Endothelial cell of umbilical vein (primary cell): Measurements from ENCODE around the gene CD151. TPM values are rescaled to one million over a fixed set of nuclear protein-coding genes. Genes with fewer than 3 reads are reported as not detected.

Experiments
- BruUV-seq: library from RNA; stranded (reverse); fragments of 400-500 nt; replicated peaks from 2 replicates; lab custom pipeline; 2021; lab: Mats Ljungman, UMichigan
- CTCF ChIA-PET: fragments of 300-600, 350-600 bp; sonication (Branson Sonifier 250); formaldehyde crosslinking; loops from one replicate; lab custom pipeline; 2021; ENCODE audit warnings: antibody characterized with exemption, inconsistent platforms; lab: Charles Lee
- POLR2A ChIA-PET: fragments of 300-600, 350-600 bp; sonication (Branson Sonifier 250); formaldehyde crosslinking; loops from one replicate; lab custom pipeline; 2021; ENCODE audit warnings: antibody characterized with exemption, inconsistent platforms; lab: Charles Lee
- DNase-seq: peaks from one replicate; pipeline ENCODE4 v3.0.0-alpha.2; 2011; ENCODE audit warnings: low read depth, low spot score
- FAIRE-seq: peaks from 2 replicates; lab custom pipeline; 2011; peaks lifted over from hg19 to GRCh38; lab: Jason Lieb, UNC
- H2AFZ ChIP-seq: 2 replicates; pipeline ENCODE4 v1.6.0; 2012; ENCODE audit warnings: low read depth, low read length, control low read depth, inconsistent platforms
- H3K27ac ChIP-seq: 2 replicates; pipeline ENCODE4 v1.5.1; 2011; ENCODE audit warnings: low read depth, mild to moderate bottlenecking, control low read depth, low read length, moderate library complexity; ENCODE audit not compliant: insufficient read depth
- H3K27me3 ChIP-seq, 2 experiments: 2 replicates each; pipeline versions ENCODE4 v1.6.0 to v1.6.1; 2011; ENCODE audit warnings: low read length in 2 of 2, mixed read lengths in 1 of 2; ENCODE audit not compliant: control insufficient read depth in 2 of 2, insufficient read depth in 2 of 2
- H3K36me3 ChIP-seq, 2 experiments: 2 replicates in 1 of 2; 3 replicates in 1 of 2; pipeline ENCODE4 v1.5.1; 2011; ENCODE audit warnings: low read length in 2 of 2, mild to moderate bottlenecking in 1 of 2, moderate library complexity in 1 of 2; ENCODE audit not compliant: control insufficient read depth in 2 of 2, insufficient read depth in 2 of 2; ENCODE audit errors: extremely low read depth in 1 of 2
- H3K4me1 ChIP-seq: 3 replicates; pipeline ENCODE4 v1.5.1; 2011; ENCODE audit warnings: mild to moderate bottlenecking, low read length; ENCODE audit not compliant: control insufficient read depth, insufficient read depth; ENCODE audit errors: extremely low read depth
- H3K4me2 ChIP-seq: 2 replicates; pipeline ENCODE4 v1.6.1; 2011; ENCODE audit warnings: low read length, control low read depth, mixed read lengths; ENCODE audit not compliant: insufficient read depth
- H3K4me3 ChIP-seq, 3 experiments: fragments of 200-600 bp in 1 of 3; sonication (generic), shearing (Covaris generic) in 1 of 3; replicated peaks in 1 of 3; 2 replicates each; pipeline ENCODE4 v1.5.1; 2011 to 2016; ENCODE audit warnings: control low read depth in 3 of 3, low read length in 3 of 3, mild to moderate bottlenecking in 2 of 3, inconsistent platforms in 1 of 3, low read depth in 1 of 3, moderate library complexity in 1 of 3; ENCODE audit not compliant: insufficient read depth in 1 of 3
- H3K79me2 ChIP-seq: 2 replicates; pipeline ENCODE4 v1.6.0; 2012; ENCODE audit warnings: low read length, inconsistent platforms; ENCODE audit not compliant: control insufficient read depth, insufficient read depth
- H3K9ac ChIP-seq: replicated peaks from 2 replicates; pipeline ENCODE3; 2011; ENCODE audit warnings: low read length, control low read depth; ENCODE audit not compliant: insufficient read depth; ENCODE audit errors: extremely low read depth
- H3K9me1 ChIP-seq: replicated peaks from 3 replicates; pipeline ENCODE4 v1.6.0; 2011; ENCODE audit warnings: mild to moderate bottlenecking, low read length; ENCODE audit not compliant: control insufficient read depth, insufficient read depth; ENCODE audit errors: extremely low read depth
- H3K9me3 ChIP-seq: replicated peaks from 2 replicates; pipeline ENCODE4 v1.5.1; 2012; ENCODE audit warnings: low read length, inconsistent platforms; ENCODE audit not compliant: control insufficient read depth, insufficient read depth
- H4K20me1 ChIP-seq: replicated peaks from 2 replicates; pipeline ENCODE3; 2011; ENCODE audit warnings: mild to moderate bottlenecking, low read length; ENCODE audit not compliant: control insufficient read depth, insufficient read depth; ENCODE audit errors: extremely low read depth
- EZH2 ChIP-seq: IDR thresholded peaks from 2 replicates; pipeline ENCODE4 v1.6.1; 2012; ENCODE audit warnings: borderline replicate concordance, low read depth, mild to moderate bottlenecking, moderate library complexity, low read length, inconsistent platforms; ENCODE audit not compliant: severe bottlenecking
- FOS ChIP-seq: IDR thresholded peaks from 2 replicates; pipeline ENCODE4 v1.6.1; 2011; ENCODE audit warnings: mild to moderate bottlenecking, low read length, moderate library complexity, borderline replicate concordance; ENCODE audit not compliant: insufficient read depth
- GATA2 ChIP-seq: IDR thresholded peaks from 2 replicates; pipeline ENCODE4 v1.7.0; 2011; ENCODE audit warnings: low read depth, mild to moderate bottlenecking, moderate library complexity, mixed read lengths, low read length; ENCODE audit not compliant: insufficient read length, insufficient read depth
- JUN ChIP-seq: IDR thresholded peaks from 2 replicates; pipeline ENCODE4 v1.6.1; 2011; ENCODE audit warnings: borderline replicate concordance, low read depth; ENCODE audit not compliant: insufficient read length, insufficient read depth
- MAX ChIP-seq: IDR thresholded peaks from 2 replicates; pipeline ENCODE4 v1.6.1; 2011; ENCODE audit not compliant: insufficient read depth, insufficient read length
- MYC ChIP-seq: IDR thresholded peaks from one replicate; pipeline ENCODE4 v1.6.1; 2011; ENCODE audit warnings: mild to moderate bottlenecking, low read depth, low read length
- POLR2A ChIP-seq: IDR thresholded peaks from 2 replicates; pipeline ENCODE4 v1.6.1; 2012; ENCODE audit warnings: low read depth, mild to moderate bottlenecking, control low read depth, low read length
- POLR2AphosphoS5 ChIP-seq: IDR thresholded peaks from 2 replicates; pipeline ENCODE4 v1.6.1; 2012; ENCODE audit warnings: low read depth, mild to moderate bottlenecking, control low read depth, low read length, moderate library complexity; ENCODE audit not compliant: insufficient read depth
- dilution Hi-C: fragments of 300-500 bp; cut with MboI; formaldehyde crosslinking; loops from one replicate; pipeline ENCODE4 v1.15.0; 2019; ENCODE audit warnings: low sequenced_read_pairs; ENCODE audit not compliant: extremely low pct_ligation_motif_present
- intact Hi-C: fragments of 100-400 bp; cut with micrococcal nuclease; formaldehyde crosslinking; loops from one replicate; pipeline ENCODE4 v1.10.0; 2022
- polyA plus RNA-seq, 4 experiments: library from polyadenylated mRNA; depleted of rRNA in 3 of 4; stranded (reverse) in 3 of 4; unstranded in 1 of 4; fragments of >200 nt; gene quantifications; 2 replicates each; pipeline versions ENCODE4 v1.2.1 to v1.2.3, GENCODE V29; 2011 to 2012; ENCODE audit warnings: missing spikeins in 1 of 4
- total RNA-seq: library from RNA; stranded (reverse); gene quantifications from 2 replicates; pipeline ENCODE4 v1.2.3, GENCODE V29; 2021
- TF ChIP-seq, protein P1 (sequence below), 2 donors: IDR thresholded peaks; 1 replicate in 1 of 2; 2 replicates in 1 of 2; pipeline ENCODE4 v1.5.1; 2011; ENCODE audit warnings: low read length in 2 of 2, mild to moderate bottlenecking in 2 of 2, moderate library complexity in 2 of 2, control low read depth in 1 of 2, inconsistent platforms in 1 of 2, low read depth in 1 of 2; ENCODE audit not compliant: insufficient read depth in 1 of 2; ENCODE audit errors: extremely low read depth in 1 of 2

CD151 gene
- total and polyA plus RNA-seq, 2 donors (not counting 3 experiments of a cell fraction or from before 2014, with no cell fraction given) = 515 to 1,090 TPM

GRCh38 chr11:799641-800316 lies 33.0 kb upstream of the CD151 start:
- Histone ChIP-seq H3K9me1 (no peaks in the 10 kb centered on the region), H4K20me1 (no peaks in the 10 kb centered on the region), H3K27ac (no peak overlapping the region), H3K27me3 (no peaks in the 10 kb centered on the region), H2AFZ (no peak overlapping the region), H3K9me3 (no peaks in the 10 kb centered on the region), H3K4me3 (no peak overlapping the region), H3K79me2 (peaks cover 11% of the 10 kb centered on the region), H3K4me1 (peaks cover 26% of the 10 kb centered on the region), H3K4me2 (no peak overlapping the region), H3K9ac (no peak overlapping the region), H3K36me3 (peaks cover 0 to 20% of the 10 kb centered on the region in 2 experiments)
- FAIRE-seq (no peak), DNase-seq (no peak)
- dilution Hi-C loops (no loop called here), intact Hi-C loops (no loop called here)
- ChIA-PET CTCF (no interaction called here), POLR2A (no interaction called here)
- TF ChIP-seq FOS (no peak), GATA2 (no peak), POLR2A (no peak), JUN (no peak), MYC (no peak), EZH2 (no peak), MAX (no peak), POLR2AphosphoS5 (no peak)
- TF ChIP-seq, protein P1, sequence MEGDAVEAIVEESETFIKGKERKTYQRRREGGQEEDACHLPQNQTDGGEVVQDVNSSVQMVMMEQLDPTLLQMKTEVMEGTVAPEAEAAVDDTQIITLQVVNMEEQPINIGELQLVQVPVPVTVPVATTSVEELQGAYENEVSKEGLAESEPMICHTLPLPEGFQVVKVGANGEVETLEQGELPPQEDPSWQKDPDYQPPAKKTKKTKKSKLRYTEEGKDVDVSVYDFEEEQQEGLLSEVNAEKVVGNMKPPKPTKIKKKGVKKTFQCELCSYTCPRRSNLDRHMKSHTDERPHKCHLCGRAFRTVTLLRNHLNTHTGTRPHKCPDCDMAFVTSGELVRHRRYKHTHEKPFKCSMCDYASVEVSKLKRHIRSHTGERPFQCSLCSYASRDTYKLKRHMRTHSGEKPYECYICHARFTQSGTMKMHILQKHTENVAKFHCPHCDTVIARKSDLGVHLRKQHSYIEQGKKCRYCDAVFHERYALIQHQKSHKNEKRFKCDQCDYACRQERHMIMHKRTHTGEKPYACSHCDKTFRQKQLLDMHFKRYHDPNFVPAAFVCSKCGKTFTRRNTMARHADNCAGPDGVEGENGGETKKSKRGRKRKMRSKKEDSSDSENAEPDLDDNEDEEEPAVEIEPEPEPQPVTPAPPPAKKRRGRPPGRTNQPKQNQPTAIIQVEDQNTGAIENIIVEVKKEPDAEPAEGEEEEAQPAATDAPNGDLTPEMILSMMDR (IDR thresholded peaks at IDR 0.05; ENCODE audit: extremely low read depth in 1 of 2, insufficient read depth in 1 of 2, low read depth in 1 of 2, low read length in 2 of 2) = no peak
- no TSS peak for BruUV-seq
